SK-N-SH treated with all-trans-retinoic acid at 6 μM for 48 hours (cell line): Measurements from ENCODE around the gene CDK18.

Experiments used
- ARNTL ChIP-seq: fragments of 450-650 bp; formaldehyde crosslinking; IDR thresholded peaks from 2 replicates; pipeline ENCODE4 v1.5.0; 2020; ENCODE audit warnings: low read depth, mild to moderate bottlenecking, moderate library complexity, borderline replicate concordance
- CREB5 ChIP-seq: fragments of 250-450 bp; sonication (Bioruptor Pico); IDR thresholded peaks from 2 replicates; pipeline ENCODE4 v1.5.1; 2020; ENCODE audit warnings: low read depth, mild to moderate bottlenecking, moderate library complexity
- CSRNP3 ChIP-seq: fragments of 250-450 bp; sonication (Bioruptor Pico); IDR thresholded peaks from 2 replicates; pipeline ENCODE4 v1.5.1; 2021; ENCODE audit warnings: mild to moderate bottlenecking, moderate library complexity
- ESRRG ChIP-seq: fragments of 250-450 bp; sonication (Bioruptor Pico); IDR thresholded peaks from 2 replicates; pipeline ENCODE4 v1.6.1; 2021; ENCODE audit warnings: mild to moderate bottlenecking
- GLIS3 ChIP-seq: fragments of 250-450 bp; sonication (Bioruptor Pico); IDR thresholded peaks from 2 replicates; pipeline ENCODE4 v1.5.0; 2020; ENCODE audit warnings: mild to moderate bottlenecking, moderate library complexity
- POU6F1 ChIP-seq: fragments of 250-450 bp; sonication (Bioruptor Pico); IDR thresholded peaks from 2 replicates; pipeline ENCODE4 v1.8.0; 2021; ENCODE audit warnings: low read depth, mild to moderate bottlenecking, moderate library complexity, borderline replicate concordance
- RARB ChIP-seq: fragments of 250-450 bp; sonication (Bioruptor Pico); IDR thresholded peaks from 2 replicates; pipeline ENCODE4 v1.8.0; 2021; ENCODE audit warnings: mild to moderate bottlenecking, moderate library complexity
- TCF4 ChIP-seq: fragments of 250-450 bp; sonication (Bioruptor Pico); IDR thresholded peaks from 2 replicates; pipeline ENCODE4 v1.8.0; 2021; ENCODE audit warnings: mild to moderate bottlenecking, moderate library complexity, borderline replicate concordance
- TSHZ2 ChIP-seq: fragments of 250-450 bp; sonication (Bioruptor Pico); IDR thresholded peaks from 2 replicates; pipeline ENCODE4 v1.5.0; 2020; ENCODE audit warnings: mild to moderate bottlenecking, moderate library complexity
- ZFP3 ChIP-seq: fragments of 250-450 bp; sonication (Bioruptor Pico); IDR thresholded peaks from 2 replicates; pipeline ENCODE4 v1.5.0; 2020; ENCODE audit warnings: mild to moderate bottlenecking, moderate library complexity
- ZNF8 ChIP-seq: fragments of 450-650 bp; formaldehyde crosslinking; IDR thresholded peaks from 2 replicates; pipeline ENCODE4 v1.5.0; 2020; ENCODE audit warnings: mild to moderate bottlenecking, moderate library complexity
- TF ChIP-seq, protein P1 (sequence below): fragments of 250-450 bp; sonication (Bioruptor Pico); IDR thresholded peaks from 2 replicates; pipeline ENCODE4 v1.8.0; 2020; ENCODE audit warnings: mild to moderate bottlenecking, moderate library complexity, borderline replicate concordance

DNA sequence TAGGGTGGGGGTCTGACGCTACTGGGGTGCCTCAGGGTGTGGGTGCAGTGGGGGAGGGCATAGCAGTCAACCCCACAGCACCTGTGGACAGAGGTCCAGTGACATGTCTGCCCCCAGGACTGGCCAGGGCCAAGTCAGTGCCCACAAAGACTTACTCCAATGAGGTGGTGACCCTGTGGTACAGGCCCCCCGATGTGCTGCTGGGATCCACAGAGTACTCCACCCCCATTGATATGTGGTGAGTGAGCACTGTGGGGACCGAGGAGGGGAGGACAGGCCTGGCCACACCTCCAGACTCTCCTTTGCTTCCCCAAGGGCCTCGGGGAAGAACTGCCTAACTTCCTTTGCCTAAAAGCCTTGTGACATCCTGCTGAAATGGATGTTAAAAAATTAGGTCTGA lies 23.5 kb downstream of the CDK18 start:
- TF ChIP-seq CSRNP3 (no peak), CREB5 (CRISPR knock-in tag) (no peak), GLIS3 (CRISPR knock-in tag) (no peak), TSHZ2 (CRISPR knock-in tag) (no peak), TCF4 (no peak), ESRRG (CRISPR knock-in tag) (no peak), POU6F1 (CRISPR knock-in tag) (no peak), ZNF8 (CRISPR knock-in tag) (no peak), ZFP3 (CRISPR knock-in tag) (no peak), RARB (CRISPR knock-in tag) (no peak), ARNTL (no peak)
- TF ChIP-seq, protein P1, sequence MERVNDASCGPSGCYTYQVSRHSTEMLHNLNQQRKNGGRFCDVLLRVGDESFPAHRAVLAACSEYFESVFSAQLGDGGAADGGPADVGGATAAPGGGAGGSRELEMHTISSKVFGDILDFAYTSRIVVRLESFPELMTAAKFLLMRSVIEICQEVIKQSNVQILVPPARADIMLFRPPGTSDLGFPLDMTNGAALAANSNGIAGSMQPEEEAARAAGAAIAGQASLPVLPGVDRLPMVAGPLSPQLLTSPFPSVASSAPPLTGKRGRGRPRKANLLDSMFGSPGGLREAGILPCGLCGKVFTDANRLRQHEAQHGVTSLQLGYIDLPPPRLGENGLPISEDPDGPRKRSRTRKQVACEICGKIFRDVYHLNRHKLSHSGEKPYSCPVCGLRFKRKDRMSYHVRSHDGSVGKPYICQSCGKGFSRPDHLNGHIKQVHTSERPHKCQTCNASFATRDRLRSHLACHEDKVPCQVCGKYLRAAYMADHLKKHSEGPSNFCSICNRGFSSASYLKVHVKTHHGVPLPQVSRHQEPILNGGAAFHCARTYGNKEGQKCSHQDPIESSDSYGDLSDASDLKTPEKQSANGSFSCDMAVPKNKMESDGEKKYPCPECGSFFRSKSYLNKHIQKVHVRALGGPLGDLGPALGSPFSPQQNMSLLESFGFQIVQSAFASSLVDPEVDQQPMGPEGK (CRISPR knock-in tag), result no peak
